Gastroesophageal sphincter (tissue), 4 donors: ENCODE measurements around the gene IL36B. TPM values are rescaled to one million over a fixed set of nuclear protein-coding genes. Genes with fewer than 3 reads are reported as not detected.

Experiments used
- ATAC-seq: fragments of 150-250 bp; one replicate; pipeline ENCODE4 v1.9.1; 2016; ENCODE audit warnings: mild to moderate bottlenecking, moderate library complexity
- H3K27ac ChIP-seq, 4 donors: fragments of 200-600 bp; sonication (generic) in 3 of 4; 1 replicate in 3 of 4; 2 replicates in 1 of 4; pipeline ENCODE4 v1.5.1; 2016 to 2019
- H3K27me3 ChIP-seq: fragments of 200-600 bp; sonication (generic); one replicate; pipeline ENCODE4 v1.5.1; 2019
- H3K36me3 ChIP-seq, 2 donors: fragments of 200-600 bp; sonication (generic); one replicate each; pipeline ENCODE4 v1.5.1; 2019; ENCODE audit warnings: control low read depth in 1 of 2
- H3K4me1 ChIP-seq, 3 donors: fragments of 200-600 bp; sonication (generic); 1 replicate in 2 of 3; 2 replicates in 1 of 3; pipeline ENCODE4 v1.5.1; 2016 to 2019; ENCODE audit warnings: control low read depth in 2 of 3
- H3K4me3 ChIP-seq, 2 donors: fragments of 200-600 bp; sonication (generic); one replicate each; pipeline ENCODE4 v1.5.1; 2019; ENCODE audit warnings: mild to moderate bottlenecking in 1 of 2, moderate library complexity in 1 of 2
- H3K9me3 ChIP-seq, 3 donors: fragments of 200-600 bp; sonication (generic); one replicate each; pipeline ENCODE4 v1.5.1; 2017 to 2019; ENCODE audit warnings: control low read depth in 2 of 3
- EP300 ChIP-seq: sonication (generic); formaldehyde crosslinking; IDR thresholded peaks from one replicate; pipeline ENCODE4 v1.6.1; 2017; ENCODE audit warnings: antibody characterized with exemption, mild to moderate bottlenecking
- POLR2A ChIP-seq, 2 donors: fragments of 450-650 bp; IDR thresholded peaks; one replicate each; pipeline ENCODE4 v1.6.1; 2017; ENCODE audit warnings: antibody characterized with exemption in 2 of 2, mild to moderate bottlenecking in 2 of 2, moderate library complexity in 1 of 2
- POLR2AphosphoS5 ChIP-seq: sonication (generic); formaldehyde crosslinking; IDR thresholded peaks from one replicate; pipeline ENCODE4 v1.6.1; 2017; ENCODE audit warnings: antibody characterized with exemption
- WGBS, 2 donors: methylation state at CpG; one replicate each; pipeline ENCODE4 v1.1.5; 2018; ENCODE audit warnings: low coverage in 1 of 2; 5-methylcytosine and 5-hydroxymethylcytosine counted together
- total RNA-seq, 4 donors: library from RNA; depleted of rRNA; stranded (reverse); fragments of >200 nt; gene quantifications; one replicate each; pipeline ENCODE4 v1.1.0, GENCODE V29; 2016
- TF ChIP-seq, protein P1 (sequence below), 4 experiments: fragments of 200-600 bp in 2 of 4; fragments of 450-650 bp in 2 of 4; sonication (generic) in 1 of 4; IDR thresholded peaks; one replicate each; pipeline ENCODE4 v1.5.1; 2017 to 2019; ENCODE audit warnings: antibody characterized with exemption in 4 of 4, mild to moderate bottlenecking in 2 of 4, moderate library complexity in 2 of 4

Gene IL36B
- total RNA-seq, 4 donors from 2014 or later: not detected

DNA sequence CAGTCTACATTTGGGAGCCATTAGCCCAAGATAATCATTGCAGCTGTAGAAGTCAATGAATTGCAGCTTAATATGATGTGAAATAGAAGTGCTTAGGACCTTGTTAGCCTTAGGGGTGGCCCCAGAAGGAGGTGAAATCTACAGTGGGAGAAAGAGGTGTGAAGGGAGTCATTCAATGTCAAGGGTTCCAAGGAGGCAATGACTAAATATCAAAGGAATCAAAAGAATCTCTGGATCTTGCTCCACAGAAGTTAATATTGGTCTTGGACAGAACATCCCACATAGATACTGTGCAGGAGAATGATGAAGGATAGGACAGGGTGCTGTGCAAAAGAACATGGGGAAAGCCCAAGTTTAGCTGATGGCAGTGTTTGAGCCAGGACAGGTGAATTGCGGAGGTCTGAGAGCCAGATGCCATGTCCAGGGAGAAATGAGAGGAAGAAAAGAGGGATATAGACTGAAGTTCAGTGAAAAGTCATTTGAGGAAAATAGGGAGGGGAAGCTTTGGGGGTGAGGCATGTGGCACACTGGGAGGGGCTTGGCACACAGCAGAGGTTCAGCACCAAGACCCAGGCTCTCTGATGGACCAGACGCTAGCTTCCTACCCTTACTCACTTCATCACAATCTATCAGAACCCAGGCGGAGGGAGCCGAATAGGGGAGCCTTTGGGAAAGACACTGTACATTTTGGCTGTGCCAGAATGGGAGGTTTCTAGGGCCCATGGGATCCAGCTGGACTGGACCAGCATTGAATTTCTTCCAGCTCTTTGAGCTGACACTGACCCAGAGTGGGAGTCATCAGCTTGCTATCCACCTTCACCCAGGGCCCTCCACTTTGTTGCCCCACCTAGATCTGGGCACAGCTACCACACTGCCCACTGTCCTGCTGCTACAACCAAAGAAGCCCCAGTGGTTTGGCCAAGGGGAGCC is 17.3 kb upstream of the IL36B start:
- no peak for ATAC-seq
- no peak overlapping the region for H3K27ac ChIP-seq
- WGBS, 2 donors: 84 to 89% methylated on average over 3 to 4 of the region's 4 CpGs

DNA sequence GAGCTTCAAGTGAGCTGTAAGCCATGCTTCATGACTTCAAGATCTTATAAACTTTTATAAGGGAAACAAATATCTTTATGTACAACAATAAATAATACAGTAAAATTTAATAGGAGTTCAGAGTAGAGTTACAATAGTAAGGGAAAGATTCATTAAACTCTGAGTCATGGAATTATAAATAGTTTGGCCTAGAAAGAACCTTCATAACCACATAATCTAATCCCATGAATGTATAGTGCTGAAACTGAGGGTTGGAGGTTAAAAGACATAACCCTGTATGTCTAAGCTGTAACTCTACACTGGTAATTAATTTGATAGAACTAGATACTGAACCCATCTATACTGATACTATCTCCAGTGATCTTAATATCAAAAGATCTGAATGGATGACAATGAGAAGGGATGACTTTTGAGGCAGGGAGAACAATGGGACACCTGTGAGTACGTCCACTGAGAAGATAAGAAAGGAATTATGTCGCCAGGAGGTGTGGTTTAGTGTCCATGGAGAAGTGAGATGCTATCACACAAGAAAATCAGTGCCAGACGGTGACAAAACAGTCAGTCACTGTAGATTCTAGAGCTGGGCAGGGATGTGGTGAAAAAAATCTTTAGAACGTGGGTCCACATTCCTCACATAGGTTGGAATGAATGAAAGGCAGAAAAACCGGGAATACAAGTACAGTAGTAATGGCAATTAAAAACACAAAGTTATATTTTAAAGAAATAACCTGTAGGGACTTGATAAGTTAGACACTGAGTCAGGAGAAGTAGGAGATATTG is 16.2 kb upstream of the IL36B start:
- Histone ChIP-seq H3K27ac (no peak overlapping the region), H3K4me1 (no peaks in the 10 kb centered on the region), H3K4me3 (no peak overlapping the region), H3K36me3 (no peaks in the 10 kb centered on the region), H3K9me3 (no peaks in the 10 kb centered on the region), H3K27me3 (no peaks in the 10 kb centered on the region)
- 41 to 50% methylated on average over 5 of the region's 5 CpGs for WGBS, 2 donors
- ATAC-seq: no peak
- TF ChIP-seq POLR2AphosphoS5: no peak
- TF ChIP-seq, protein P1, sequence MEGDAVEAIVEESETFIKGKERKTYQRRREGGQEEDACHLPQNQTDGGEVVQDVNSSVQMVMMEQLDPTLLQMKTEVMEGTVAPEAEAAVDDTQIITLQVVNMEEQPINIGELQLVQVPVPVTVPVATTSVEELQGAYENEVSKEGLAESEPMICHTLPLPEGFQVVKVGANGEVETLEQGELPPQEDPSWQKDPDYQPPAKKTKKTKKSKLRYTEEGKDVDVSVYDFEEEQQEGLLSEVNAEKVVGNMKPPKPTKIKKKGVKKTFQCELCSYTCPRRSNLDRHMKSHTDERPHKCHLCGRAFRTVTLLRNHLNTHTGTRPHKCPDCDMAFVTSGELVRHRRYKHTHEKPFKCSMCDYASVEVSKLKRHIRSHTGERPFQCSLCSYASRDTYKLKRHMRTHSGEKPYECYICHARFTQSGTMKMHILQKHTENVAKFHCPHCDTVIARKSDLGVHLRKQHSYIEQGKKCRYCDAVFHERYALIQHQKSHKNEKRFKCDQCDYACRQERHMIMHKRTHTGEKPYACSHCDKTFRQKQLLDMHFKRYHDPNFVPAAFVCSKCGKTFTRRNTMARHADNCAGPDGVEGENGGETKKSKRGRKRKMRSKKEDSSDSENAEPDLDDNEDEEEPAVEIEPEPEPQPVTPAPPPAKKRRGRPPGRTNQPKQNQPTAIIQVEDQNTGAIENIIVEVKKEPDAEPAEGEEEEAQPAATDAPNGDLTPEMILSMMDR (IDR thresholded peaks at IDR 0.05): no peak
- no peak for TF ChIP-seq POLR2A (IDR thresholded peaks at IDR 0.05)
- no peak for TF ChIP-seq EP300

More for the DNA sequence above, 17.3 kb upstream of the IL36B start:
- no peaks in the 10 kb centered on the region for H3K36me3 ChIP-seq
- no peaks in the 10 kb centered on the region for H3K27me3 ChIP-seq
- no peaks in the 10 kb centered on the region for H3K9me3 ChIP-seq
- no peaks in the 10 kb centered on the region for H3K4me1 ChIP-seq
- TF ChIP-seq POLR2AphosphoS5 (no peak), POLR2A (IDR thresholded peaks at IDR 0.05) (no peak)
- TF ChIP-seq, protein P1 (IDR thresholded peaks at IDR 0.05): no peak
- no peak overlapping the region for H3K4me3 ChIP-seq

DNA sequence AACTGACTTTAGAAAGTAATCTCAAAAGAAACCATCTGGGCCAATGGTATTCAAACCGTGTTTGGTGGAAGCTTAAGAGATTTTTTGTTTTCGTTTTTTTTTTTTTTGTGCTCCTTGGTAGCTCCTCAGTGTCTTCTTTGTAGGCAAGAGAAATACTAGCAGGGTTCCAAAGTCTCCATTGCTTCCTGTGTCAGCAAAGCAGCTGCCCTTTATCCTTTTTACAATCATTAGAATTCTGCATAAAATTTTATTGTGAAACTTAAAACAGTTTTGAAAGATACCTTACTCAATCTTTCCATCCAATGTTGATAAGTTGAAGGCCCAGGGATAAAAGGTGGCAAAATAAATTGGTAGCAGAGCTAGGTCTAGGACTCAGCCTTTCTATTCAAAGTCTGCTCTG is 15.6 kb upstream of the IL36B start:
- Histone ChIP-seq H3K36me3 (no peaks in the 10 kb centered on the region), H3K27me3 (no peaks in the 10 kb centered on the region), H3K27ac (no peak overlapping the region), H3K9me3 (no peaks in the 10 kb centered on the region), H3K4me3 (no peak overlapping the region), H3K4me1 (no peaks in the 10 kb centered on the region)
- no peak for ATAC-seq
- TF ChIP-seq EP300: no peak
- TF ChIP-seq POLR2A (IDR thresholded peaks at IDR 0.05): no peak
- TF ChIP-seq, protein P1 (IDR thresholded peaks at IDR 0.05): no peak
- TF ChIP-seq POLR2AphosphoS5: no peak
- 55 to 89% methylated on average over 2 of the region's 2 CpGs for WGBS, 2 donors

DNA sequence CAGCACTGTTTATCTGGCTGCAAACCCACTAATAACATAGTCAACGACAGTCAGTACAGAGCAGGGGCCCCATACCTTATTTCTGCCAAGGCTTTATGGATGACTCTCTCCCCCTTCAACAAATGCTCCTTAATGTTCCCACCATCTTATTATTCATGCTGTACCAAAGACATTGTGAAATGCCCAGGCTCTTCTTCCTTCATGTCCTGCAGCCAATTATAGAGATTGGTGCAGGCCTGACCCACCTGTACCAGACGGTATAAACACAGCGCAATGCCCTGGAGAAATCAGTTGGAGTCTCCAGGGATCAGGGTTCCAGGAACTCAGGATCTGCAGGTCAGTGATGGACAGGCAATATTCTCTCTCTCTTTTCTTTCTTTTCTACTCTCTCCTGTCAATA is 15.0 kb upstream of the IL36B start, which contains the start of gene IL1F10:
Gene IL1F10, plus strand, starts transcription at position 290 of the 400 bp plus-strand sequence. CDS start 4,769 bp downstream, outside the sequence.
- H3K36me3 ChIP-seq: no peaks in the 10 kb centered on the region

More for the DNA sequence above, 15.0 kb upstream of the IL36B start, which contains the start of gene IL1F10:
- WGBS, 2 donors: 81 to 100% methylated on average over 1 to 3 of the region's 3 CpGs
- TF ChIP-seq EP300 (no peak), POLR2AphosphoS5 (no peak), POLR2A (IDR thresholded peaks at IDR 0.05) (no peak)
- TF ChIP-seq, protein P1 (IDR thresholded peaks at IDR 0.05): no peak
- Histone ChIP-seq H3K27me3 (peaks cover 3% of the 10 kb centered on the region), H3K4me1 (no peaks in the 10 kb centered on the region), H3K4me3 (no peak within 1 kb of the TSS), H3K9me3 (no peaks in the 10 kb centered on the region), H3K27ac (no peak within 1 kb of the TSS)
- no peak for ATAC-seq
